Adipocyte (in vitro differentiated cells): Measurements from ENCODE around the gene PLXDC1.
A peak's percentile ranks its signal among the peaks of the same experiment; 100 is the strongest.
"Not testable (repeated sequence)": the region's sequence is repeated elsewhere in the genome, so short reads cannot be mapped to it uniquely, and the experiment has no call there.

Source experiments
- DNase-seq: peaks from one replicate; pipeline ENCODE4 v3.0.0-alpha.2; 2015; ENCODE audit warnings: low read depth
- H3K27me3 ChIP-seq: replicated peaks from 2 replicates; pipeline ENCODE4 v1.7.0; 2013; ENCODE audit warnings: mild to moderate bottlenecking, low read length, moderate library complexity; ENCODE audit not compliant: control insufficient read depth, insufficient read depth
- H3K36me3 ChIP-seq: 2 replicates; pipeline ENCODE4 v1.7.0; 2013; ENCODE audit warnings: low read length, mild to moderate bottlenecking, moderate library complexity; ENCODE audit not compliant: control insufficient read depth, insufficient read depth, severe bottlenecking
- H3K4me1 ChIP-seq: 2 replicates; pipeline ENCODE4 v1.7.0; 2013; ENCODE audit warnings: mild to moderate bottlenecking, low read length, moderate library complexity; ENCODE audit not compliant: control insufficient read depth, insufficient read depth
- H3K4me3 ChIP-seq: 2 replicates; pipeline ENCODE4 v1.7.0; 2013; ENCODE audit warnings: mild to moderate bottlenecking, low read length, moderate library complexity
- H3K9ac ChIP-seq: 2 replicates; pipeline ENCODE4 v1.7.0; 2013; ENCODE audit warnings: mild to moderate bottlenecking, low read length, moderate library complexity
- H3K9me3 ChIP-seq: 2 replicates; pipeline ENCODE4 v1.7.0; 2013; ENCODE audit warnings: mild to moderate bottlenecking, low read length, moderate library complexity; ENCODE audit not compliant: control insufficient read depth

PLXDC1 gene

GRCh38 chr17:39138431-39139160, 12.8 kb downstream of the PLXDC1 start:
- Histone ChIP-seq H3K27me3 (no peaks in the 10 kb centered on the region), H3K36me3 (no peaks in the 10 kb centered on the region), H3K9me3 (no peaks in the 10 kb centered on the region), H3K9ac (peak overlapping the region; percentile 23), H3K4me3 (no peak overlapping the region), H3K4me1 (peaks cover 18% of the 10 kb centered on the region)
- no peak for DNase-seq

DNA sequence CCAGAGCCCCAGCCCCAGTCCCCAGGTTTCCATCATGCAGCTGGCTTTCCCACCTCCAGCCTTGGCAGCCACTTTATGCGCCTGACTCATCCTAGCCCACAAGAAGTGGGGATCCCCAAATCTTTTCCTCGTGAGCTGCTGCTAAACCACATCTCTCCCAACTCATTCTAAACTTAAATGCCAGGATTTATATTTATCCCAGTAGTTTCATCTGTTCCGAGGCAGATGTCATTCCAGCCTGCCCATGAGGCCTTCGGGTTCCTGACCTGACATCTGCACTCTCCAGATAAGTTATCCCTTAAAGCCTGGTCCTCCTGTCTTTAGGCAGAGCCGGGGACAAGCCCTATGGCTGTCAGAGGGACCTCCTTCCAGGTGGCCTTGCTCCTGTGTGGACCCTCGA, 16.6 kb downstream of the PLXDC1 start:
- Histone ChIP-seq H3K27me3 (no peaks in the 10 kb centered on the region), H3K4me1 (peaks cover 27% of the 10 kb centered on the region), H3K9me3 (no peaks in the 10 kb centered on the region), H3K9ac (no peak overlapping the region), H3K36me3 (no peaks in the 10 kb centered on the region), H3K4me3 (no peak overlapping the region)
- DNase-seq = no peak

DNA sequence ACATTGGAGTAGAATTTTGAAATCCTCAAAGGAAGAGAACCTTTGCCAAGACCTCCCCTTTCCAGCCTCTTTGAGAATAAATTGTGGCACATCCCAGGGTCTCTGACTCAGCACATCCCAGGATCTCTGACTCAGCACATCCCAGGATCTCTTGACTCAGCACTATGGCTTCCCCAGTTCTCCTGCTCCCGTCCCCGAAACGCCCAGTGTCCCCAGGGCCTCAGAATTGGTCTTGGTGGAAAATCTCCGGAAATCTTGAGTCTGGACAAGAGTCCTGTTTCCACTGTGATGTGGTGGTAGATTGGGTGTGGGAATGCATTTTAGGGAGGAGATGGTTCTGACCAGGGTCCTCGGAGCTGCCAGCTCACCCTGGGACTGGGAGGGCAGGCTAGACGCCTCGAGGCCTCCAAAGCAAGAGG, 19.2 kb downstream of the PLXDC1 start:
- H3K36me3 ChIP-seq = no peaks in the 10 kb centered on the region
- H3K9ac ChIP-seq = peak overlapping the region; percentile 13
- peaks cover 14% of the 10 kb centered on the region for H3K4me1 ChIP-seq
- no peaks in the 10 kb centered on the region for H3K27me3 ChIP-seq
- peak; percentile 87 for DNase-seq
- no peaks in the 10 kb centered on the region for H3K9me3 ChIP-seq
- H3K4me3 ChIP-seq = no peak overlapping the region

DNA sequence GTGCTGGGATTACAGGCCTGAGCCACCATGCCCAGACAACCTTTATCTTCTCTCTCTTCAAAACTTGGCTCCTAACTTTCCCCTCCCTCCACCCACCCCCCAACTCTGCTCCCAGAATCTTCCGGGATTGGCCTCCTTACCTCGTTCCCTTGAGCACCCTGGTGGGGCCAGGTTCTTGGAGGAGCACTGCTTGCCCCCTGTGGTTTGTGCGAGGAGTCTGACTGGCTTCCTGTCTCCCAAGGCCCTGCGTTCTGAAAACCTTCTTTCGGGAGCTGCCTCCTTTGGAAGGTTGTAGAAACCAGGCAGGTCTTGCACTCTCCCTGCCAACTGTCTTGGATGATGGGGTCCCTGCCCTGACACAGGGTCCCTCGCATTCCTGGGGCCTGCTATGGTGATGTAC, 19.8 kb downstream of the PLXDC1 start:
- no peaks in the 10 kb centered on the region for H3K27me3 ChIP-seq
- H3K9ac ChIP-seq = peak overlapping the region; percentile 5
- H3K4me3 ChIP-seq = no peak overlapping the region
- no peaks in the 10 kb centered on the region for H3K36me3 ChIP-seq
- peaks cover 14% of the 10 kb centered on the region for H3K4me1 ChIP-seq
- no peaks in the 10 kb centered on the region for H3K9me3 ChIP-seq
- DNase-seq = no peak

DNA sequence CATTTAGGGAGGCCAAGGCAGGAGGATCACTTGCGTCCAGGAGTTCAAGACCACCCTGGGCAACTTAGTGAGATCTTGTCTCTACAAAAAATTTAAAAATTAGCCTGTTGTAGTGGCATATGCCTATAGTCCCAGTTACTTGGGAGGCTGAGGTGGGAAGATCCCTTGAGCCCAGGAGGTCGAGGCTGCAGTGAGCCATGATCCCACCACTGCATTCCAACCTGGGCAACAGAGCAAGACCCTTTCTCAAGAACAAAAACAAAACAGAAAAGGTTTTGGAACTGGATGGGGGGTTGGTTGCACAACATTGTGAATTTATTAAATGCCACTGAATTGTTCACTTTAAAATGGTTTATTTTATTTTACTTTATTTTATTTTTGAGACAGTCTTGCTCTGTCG, 21.2 kb downstream of the PLXDC1 start:
- Histone ChIP-seq H3K9me3 (no peaks in the 10 kb centered on the region), H3K27me3 (no peaks in the 10 kb centered on the region), H3K4me3 (no peak overlapping the region), H3K36me3 (no peaks in the 10 kb centered on the region), H3K4me1 (peaks cover 14% of the 10 kb centered on the region), H3K9ac (no peak overlapping the region)
- DNase-seq = no peak

GRCh38 chr17:39129544-39129943, 21.9 kb downstream of the PLXDC1 start:
- not testable (repeated sequence) for H3K9ac ChIP-seq

GRCh38 chr17:39126436-39126835, 25.0 kb downstream of the PLXDC1 start:
- H3K4me3 ChIP-seq = no peak overlapping the region
- no peak for DNase-seq
- no peaks in the 10 kb centered on the region for H3K9me3 ChIP-seq
- H3K36me3 ChIP-seq = no peaks in the 10 kb centered on the region
- peaks cover under 1% of the 10 kb centered on the region for H3K4me1 ChIP-seq
- H3K27me3 ChIP-seq = peaks cover 3% of the 10 kb centered on the region
- no peak overlapping the region for H3K9ac ChIP-seq

More at GRCh38 chr17:39129544-39129943, 21.9 kb downstream of the PLXDC1 start:
- DNase-seq, H3K9me3 ChIP-seq, H3K36me3 ChIP-seq, H3K27me3 ChIP-seq, H3K4me3 ChIP-seq: not testable (repeated sequence)
- peaks cover 14% of the 10 kb centered on the region for H3K4me1 ChIP-seq

DNA sequence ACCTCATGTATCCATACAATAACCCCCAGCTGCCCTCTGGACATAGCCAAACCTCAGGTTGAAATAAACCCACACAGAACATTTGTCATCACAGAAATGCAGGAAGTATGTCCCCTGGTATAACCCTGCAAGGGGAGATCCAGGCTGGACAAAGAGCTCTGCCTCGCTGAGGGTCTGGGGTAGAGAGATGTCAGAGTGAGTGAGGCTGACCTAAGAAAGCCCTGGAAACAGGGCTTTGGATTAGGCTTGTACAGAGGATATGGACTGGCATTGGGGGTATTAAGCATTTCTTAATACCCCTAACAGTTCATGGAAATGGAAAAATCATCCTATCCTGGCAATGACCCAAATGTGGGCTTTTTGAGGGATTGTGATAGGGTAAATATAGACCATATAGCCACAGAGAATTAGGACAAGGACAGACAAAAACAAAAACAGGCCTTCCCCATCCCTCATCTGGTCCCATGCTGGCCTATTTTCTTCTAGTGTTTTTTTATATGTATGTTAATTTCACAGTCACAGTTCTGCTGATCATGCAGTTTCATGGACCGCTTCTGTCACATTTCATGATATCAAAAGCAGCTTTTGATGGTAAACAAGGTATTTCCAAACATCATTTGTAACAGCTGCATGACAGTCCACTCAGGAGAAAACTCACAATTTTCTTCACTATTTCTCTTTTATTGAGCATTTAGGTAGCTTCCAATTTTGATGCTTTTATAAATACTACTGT, 26.1 kb downstream of the PLXDC1 start:
- DNase-seq = no peak
- Histone ChIP-seq H3K36me3 (no peaks in the 10 kb centered on the region), H3K27me3 (peaks cover 3% of the 10 kb centered on the region), H3K4me3 (no peak overlapping the region), H3K4me1 (no peaks in the 10 kb centered on the region), H3K9me3 (no peaks in the 10 kb centered on the region), H3K9ac (no peak overlapping the region)

- peaks cover 3% of the 10 kb centered on the region for H3K27me3 ChIP-seq
- no peak overlapping the region for H3K4me3 ChIP-seq
- no peaks in the 10 kb centered on the region for H3K4me1 ChIP-seq
- H3K9me3 ChIP-seq = no peaks in the 10 kb centered on the region
- no peak overlapping the region for H3K9ac ChIP-seq
- no peak for DNase-seq
- H3K36me3 ChIP-seq = no peaks in the 10 kb centered on the region
Observed at GRCh38 chr17:39123627-39124026, 27.8 kb downstream of the PLXDC1 start.

DNA sequence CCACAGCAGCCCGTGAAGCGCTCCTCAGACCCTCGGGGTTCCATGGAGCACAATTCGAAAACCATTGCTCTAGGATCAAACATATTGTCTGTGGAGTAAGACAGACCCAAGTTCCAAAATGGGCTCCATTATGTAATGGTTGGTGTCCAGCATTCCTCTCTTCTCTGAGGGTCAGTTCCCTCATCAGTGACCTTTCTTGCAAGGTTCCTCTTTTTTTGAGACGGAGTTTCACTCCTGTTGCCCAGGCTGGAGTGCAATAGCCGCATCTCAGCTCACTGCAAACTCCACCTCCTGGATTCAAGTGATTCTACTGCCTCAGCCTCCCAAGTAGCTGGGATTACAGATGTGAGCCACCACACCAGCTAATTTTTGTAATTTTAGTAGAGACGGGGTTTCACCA, 28.4 kb downstream of the PLXDC1 start:
- no peaks in the 10 kb centered on the region for H3K9me3 ChIP-seq
- no peak for DNase-seq

GRCh38 chr17:39121919-39122318, 29.5 kb downstream of the PLXDC1 start:
- not testable (repeated sequence) for H3K4me3 ChIP-seq, H3K9me3 ChIP-seq

More for the DNA sequence above, 28.4 kb downstream of the PLXDC1 start:
- Histone ChIP-seq H3K4me1 (no peaks in the 10 kb centered on the region), H3K4me3 (no peak overlapping the region), H3K27me3 (peaks cover 3% of the 10 kb centered on the region), H3K36me3 (no peaks in the 10 kb centered on the region), H3K9ac (no peak overlapping the region)

More at GRCh38 chr17:39121919-39122318, 29.5 kb downstream of the PLXDC1 start:
- H3K9ac ChIP-seq, H3K27me3 ChIP-seq, H3K36me3 ChIP-seq, H3K4me1 ChIP-seq, DNase-seq: not testable (repeated sequence)
